ENCODE results near the gene INMT. TPM values are rescaled to one million over a fixed set of nuclear protein-coding genes. Genes with fewer than 3 reads are reported as not detected.

Gene INMT
- 0.97 and 1.5 TPM in 2 replicates for total RNA-seq

DNA sequence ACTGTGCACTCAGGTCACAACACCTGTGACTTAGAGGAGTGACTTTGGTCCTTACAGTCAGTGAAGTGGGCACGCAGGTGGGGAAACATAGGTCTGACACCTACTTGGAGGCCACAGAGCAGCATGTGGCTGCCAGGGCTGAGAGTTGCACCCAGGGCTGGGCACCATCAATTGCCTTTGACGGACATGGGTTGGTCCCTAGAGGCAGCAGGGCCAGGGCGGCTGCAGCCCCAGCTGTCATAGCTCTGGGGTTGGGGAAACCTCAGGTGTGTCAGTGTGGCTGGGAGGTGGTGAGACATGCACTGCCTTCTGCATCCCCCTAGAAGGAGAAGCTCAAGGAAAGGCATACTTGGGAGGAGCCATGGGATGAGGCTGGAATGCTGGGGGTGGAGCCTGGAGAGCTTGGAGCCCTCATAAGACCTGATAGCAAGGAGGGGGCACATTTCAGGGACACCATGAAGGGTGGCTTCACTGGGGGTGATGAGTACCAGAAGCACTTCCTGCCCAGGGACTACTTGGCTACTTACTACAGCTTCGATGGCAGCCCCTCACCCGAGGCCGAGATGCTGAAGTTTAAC is at the start of gene INMT:
Gene INMT (plus strand): TSS at position 440 of the 578 bp plus-strand sequence. CDS start 16 bp downstream, at position 456.

DNA sequence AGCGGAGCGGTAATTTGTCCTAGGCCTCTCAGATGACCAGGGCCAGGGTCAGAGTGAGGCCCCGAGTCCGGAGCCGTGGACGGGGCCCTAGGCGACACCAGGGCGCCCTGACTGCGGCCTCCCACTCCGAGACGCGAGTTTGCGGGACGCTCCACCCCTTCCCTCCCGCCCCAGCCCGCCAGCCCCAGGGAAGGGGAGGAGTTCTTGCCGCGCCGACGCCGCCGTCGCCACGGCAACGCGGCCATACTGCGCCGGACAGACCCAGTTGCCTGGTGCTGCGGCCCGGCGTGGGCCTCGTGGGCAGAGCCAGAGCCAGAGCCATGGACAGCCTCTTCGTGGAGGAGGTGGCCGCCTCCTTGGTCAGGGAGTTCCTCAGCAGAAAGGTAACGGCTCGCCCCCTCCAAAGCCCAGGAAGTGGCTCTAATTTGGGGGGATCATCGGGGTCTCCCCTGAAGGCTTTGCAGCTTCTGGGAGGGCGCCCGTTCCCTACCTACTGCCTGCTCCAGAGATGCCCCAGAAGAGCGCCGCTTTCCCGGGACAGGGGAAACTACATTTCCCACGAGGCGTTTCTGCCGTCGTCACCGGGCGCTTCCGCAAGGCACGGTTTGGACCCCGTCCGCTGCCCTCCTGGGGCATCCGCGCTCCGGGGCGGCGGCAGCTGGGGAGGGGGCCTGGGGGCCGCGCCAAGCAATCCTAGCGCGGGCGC is 19.4 kb downstream of the INMT start, which contains the start of gene MINDY4:
Gene MINDY4 (plus strand): TSS at position 244 of the 706 bp plus-strand sequence. CDS start 77 bp downstream, at position 321.

Other genes with a start within 250 kb of the INMT start
- gene GGCT, start 247.3 kb upstream of the INMT start, total RNA-seq = 10.4 and 12.3 TPM in 2 replicates
- gene GARS1, start 157.3 kb upstream of the INMT start, total RNA-seq = 275 and 344 TPM in 2 replicates
- not detected in 2 replicates for gene CRHR2, start 69.7 kb upstream of the INMT start, total RNA-seq
- 14.2 and 14.8 TPM in 2 replicates for gene MINDY4, start 19.3 kb downstream of the INMT start, total RNA-seq
- 36.2 and 47.4 TPM in 2 replicates for gene AQP1, start 159.7 kb downstream of the INMT start, total RNA-seq
- not detected in 2 replicates for gene GHRHR, start 211.8 kb downstream of the INMT start, total RNA-seq

All from hair follicle dermal papilla cell (primary cell).